ENCODE results near the gene BCKDHA. TPM values are rescaled to one million over a fixed set of nuclear protein-coding genes. Genes with fewer than 3 reads are reported as not detected.

The BCKDHA gene
- total RNA-seq, 4 donors from 2014 or later = 30.3 to 47.0 (median 39.1) TPM

GRCh38 chr19:41395355-41395754 lies 2.3 kb upstream of the BCKDHA start:
- DNase-seq (ENCODE audit: low spot score) (no peak), ATAC-seq (ENCODE audit: low FRiP score) (no peak)
- no peak for TF ChIP-seq CTCF (IDR thresholded peaks at IDR 0.05)

GRCh38 chr19:41398050-41398418 lies 416 bp downstream of the BCKDHA start:
- no peak for DNase-seq (ENCODE audit: low spot score)
- no peak for TF ChIP-seq CTCF (IDR thresholded peaks at IDR 0.05)

GRCh38 chr19:41398598-41398997 lies 980 bp downstream of the BCKDHA start:
- ATAC-seq (ENCODE audit: low FRiP score) = no peak
- no peak for DNase-seq (ENCODE audit: low spot score)
- no peak for TF ChIP-seq CTCF (IDR thresholded peaks at IDR 0.05)

More at GRCh38 chr19:41398050-41398418, 416 bp downstream of the BCKDHA start:
- ATAC-seq (ENCODE audit: low FRiP score) = no peak

- no peak for ATAC-seq (ENCODE audit: low FRiP score)
Measured at GRCh38 chr19:41399091-41399490, 1.5 kb downstream of the BCKDHA start.

GRCh38 chr19:41399525-41399924 lies 1.9 kb downstream of the BCKDHA start:
- TF ChIP-seq CTCF (IDR thresholded peaks at IDR 0.05) = no peak
- ATAC-seq (ENCODE audit: low FRiP score) (no peak), DNase-seq (ENCODE audit: low spot score) (no peak)

More at GRCh38 chr19:41399091-41399490, 1.5 kb downstream of the BCKDHA start:
- no peak for TF ChIP-seq CTCF (IDR thresholded peaks at IDR 0.05)
- no peak for DNase-seq (ENCODE audit: low spot score)

GRCh38 chr19:41401483-41401882 lies 3.9 kb downstream of the BCKDHA start:
- no peak for TF ChIP-seq CTCF (IDR thresholded peaks at IDR 0.05)
- ATAC-seq (ENCODE audit: low FRiP score) (no peak), DNase-seq (ENCODE audit: low spot score) (no peak)

- ATAC-seq (ENCODE audit: low FRiP score) (no peak), DNase-seq (ENCODE audit: low spot score) (no peak)
- TF ChIP-seq CTCF (IDR thresholded peaks at IDR 0.05) = no peak
Measured at GRCh38 chr19:41402010-41402409, 4.4 kb downstream of the BCKDHA start.
